Panc1 (cell line): ENCODE data around the gene KRT10.

Source experiments
- CTCF ChIP-seq: fragments of 450-650 bp; IDR thresholded peaks from 2 replicates; pipeline ENCODE4 v1.5.1; 2017; ENCODE audit warnings: mild to moderate bottlenecking
- POLR2AphosphoS5 ChIP-seq: IDR thresholded peaks from 2 replicates; pipeline ENCODE4 v1.6.1; 2012; ENCODE audit warnings: mild to moderate bottlenecking, low read depth, low read length, moderate library complexity
- REST ChIP-seq, 2 experiments: IDR thresholded peaks; 2 replicates each; pipeline ENCODE4 v1.6.1; 2011 to 2012; ENCODE audit warnings: low read depth in 2 of 2, control low read depth in 1 of 2, low read length in 1 of 2, mild to moderate bottlenecking in 1 of 2, moderate library complexity in 1 of 2; ENCODE audit not compliant: insufficient read depth in 1 of 2
- SIN3A ChIP-seq: IDR thresholded peaks from 2 replicates; pipeline ENCODE4 v1.6.1; 2012; ENCODE audit warnings: low read depth, mild to moderate bottlenecking, low read length, moderate library complexity, borderline replicate concordance; ENCODE audit not compliant: insufficient read depth
- TCF7L2 ChIP-seq: IDR thresholded peaks from 2 replicates; pipeline ENCODE4 v1.6.1; 2011; ENCODE audit warnings: mild to moderate bottlenecking, low read depth, low read length, inconsistent platforms

DNA sequence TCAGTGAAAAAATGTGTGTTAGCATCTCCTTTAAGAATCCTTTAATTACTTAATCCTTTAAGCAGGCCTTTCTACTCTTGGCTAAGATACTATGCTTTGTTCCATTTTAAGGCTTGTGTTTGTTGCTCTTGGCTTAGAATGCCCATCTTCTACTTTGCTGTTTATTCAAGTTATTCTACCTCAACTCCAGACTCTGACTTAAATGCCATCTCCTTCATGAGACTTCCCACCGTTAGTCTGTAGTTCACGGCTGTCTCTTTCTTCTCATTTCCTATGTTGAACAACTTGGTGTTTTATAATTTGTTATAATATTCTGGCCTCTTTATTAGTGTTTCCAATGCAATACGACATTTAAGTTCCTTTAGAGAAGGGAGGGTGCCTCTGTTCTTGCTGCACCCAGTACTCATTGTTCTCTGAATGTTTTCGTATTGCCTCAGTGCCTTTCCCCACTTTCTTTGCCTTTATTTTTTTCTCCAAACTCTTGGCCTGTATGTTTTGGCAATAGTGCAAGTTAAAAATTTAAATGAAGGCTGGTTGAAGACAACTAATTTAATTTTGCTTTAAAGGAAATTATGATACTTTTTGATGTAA, 6.1 kb upstream of the KRT10 start:
- TF ChIP-seq SIN3A = no peak
- no peak for TF ChIP-seq POLR2AphosphoS5
- TF ChIP-seq CTCF = no peak
- TF ChIP-seq REST (IDR thresholded peaks at IDR 0.05; ENCODE audit: insufficient read depth in 1 of 2, low read depth in 2 of 2, low read length in 1 of 2) = no peak
- no peak for TF ChIP-seq TCF7L2
